Liver (tissue), 9 donors: Measurements from ENCODE around the gene SARM1. TPM values are rescaled to one million over a fixed set of nuclear protein-coding genes. Genes with fewer than 3 reads are reported as not detected.

Source experiments
- DNase-seq: peaks from one replicate; pipeline ENCODE4 v3.0.0-alpha.2; 2017; ENCODE audit warnings: low spot score
- H3K27ac ChIP-seq, 2 donors: one replicate each; pipeline ENCODE4 v1.7.0; 2013; ENCODE audit warnings: inconsistent platforms in 2 of 2, low read length in 2 of 2, control low read depth in 1 of 2, low read depth in 1 of 2, mild to moderate bottlenecking in 1 of 2
- H3K27me3 ChIP-seq, 4 donors: one replicate each; pipeline versions ENCODE4 v1.6.1 to v1.7.0; 2013; ENCODE audit warnings: low read length in 3 of 4, inconsistent platforms in 1 of 4, mild to moderate bottlenecking in 1 of 4, moderate library complexity in 1 of 4; ENCODE audit not compliant: control insufficient read depth in 4 of 4, insufficient read depth in 4 of 4
- H3K36me3 ChIP-seq, 4 donors: one replicate each; pipeline versions ENCODE4 v1.6.1 to v1.7.0; 2013; ENCODE audit warnings: low read length in 3 of 4, mild to moderate bottlenecking in 3 of 4, low read depth in 1 of 4, moderate library complexity in 1 of 4; ENCODE audit not compliant: control insufficient read depth in 4 of 4, insufficient read depth in 3 of 4
- H3K4me1 ChIP-seq, 4 donors: one replicate each; pipeline versions ENCODE4 v1.6.1 to v1.7.0; 2013; ENCODE audit warnings: low read length in 3 of 4, mild to moderate bottlenecking in 3 of 4, moderate library complexity in 1 of 4; ENCODE audit not compliant: control insufficient read depth in 4 of 4, insufficient read depth in 4 of 4
- H3K4me3 ChIP-seq, 3 donors: one replicate each; pipeline versions ENCODE4 v1.6.1 to v1.7.0; 2013; ENCODE audit warnings: low read length in 3 of 3, control low read depth in 1 of 3, low read depth in 1 of 3, mild to moderate bottlenecking in 1 of 3
- H3K9ac ChIP-seq, 2 donors: one replicate each; pipeline ENCODE4 v1.7.0; 2013; ENCODE audit warnings: low read length in 2 of 2, mild to moderate bottlenecking in 2 of 2, moderate library complexity in 2 of 2, control low read depth in 1 of 2, low read depth in 1 of 2
- H3K9me3 ChIP-seq, 4 donors: one replicate each; pipeline versions ENCODE4 v1.6.1 to v1.7.0; 2013; ENCODE audit warnings: low read length in 3 of 4; ENCODE audit not compliant: control insufficient read depth in 4 of 4
- EGR1 ChIP-seq, 2 donors: IDR thresholded peaks; 2 replicates each; pipeline ENCODE4 v1.6.1; 2016 to 2018; ENCODE audit warnings: antibody characterized with exemption in 2 of 2, low read depth in 2 of 2
- FOXA2 ChIP-seq: IDR thresholded peaks from 2 replicates; pipeline ENCODE4 v1.6.1; 2016; ENCODE audit warnings: antibody characterized with exemption
- GABPA ChIP-seq, 2 donors: IDR thresholded peaks in 1 of 2; conservative IDR thresholded peaks in 1 of 2; 2 replicates each; pipeline ENCODE4 v1.6.1; 2016; ENCODE audit warnings: antibody characterized with exemption in 2 of 2, mild to moderate bottlenecking in 1 of 2, moderate library complexity in 1 of 2
- HNF4A ChIP-seq, 2 donors: conservative IDR thresholded peaks; 2 replicates each; pipeline ENCODE4 v1.6.1; 2016; ENCODE audit warnings: antibody characterized with exemption in 2 of 2, mild to moderate bottlenecking in 2 of 2
- HNF4G ChIP-seq: IDR thresholded peaks from 2 replicates; pipeline ENCODE4 v1.6.1; 2016; ENCODE audit warnings: antibody characterized with exemption
- JUND ChIP-seq, 2 donors: IDR thresholded peaks; 2 replicates each; pipeline ENCODE4 v1.6.1; 2016; ENCODE audit warnings: antibody characterized with exemption in 2 of 2
- NR2F2 ChIP-seq: IDR thresholded peaks from 2 replicates; pipeline ENCODE4 v1.6.1; 2016; ENCODE audit warnings: antibody characterized with exemption
- RXRA ChIP-seq, 2 donors: IDR thresholded peaks; 2 replicates each; pipeline ENCODE4 v1.6.1; 2017 to 2018; ENCODE audit warnings: antibody characterized with exemption in 2 of 2, mild to moderate bottlenecking in 1 of 2
- YY1 ChIP-seq: IDR thresholded peaks from 2 replicates; pipeline ENCODE4 v1.6.1; 2016; ENCODE audit warnings: antibody characterized with exemption, mild to moderate bottlenecking
- WGBS: extraction: QIAGEN DNeasy Blood & Tissue Kit; methylation state at CpG from one replicate; pipeline ENCODE4 v1.1.7; 2013; 5-methylcytosine and 5-hydroxymethylcytosine counted together
- polyA plus RNA-seq, 2 donors: library from polyadenylated mRNA; stranded (reverse) in 1 of 2; unstranded in 1 of 2; fragments of 200-250 nt in 1 of 2; fragments of >200 nt in 1 of 2; fragmentation: Nextera tagmentation in 1 of 2; extraction: Ambion mirVana in 1 of 2; gene quantifications; one replicate each; pipeline versions ENCODE4 v1.2.1 to v1.2.3, GENCODE V29; 2013 to 2015
- total RNA-seq, 2 donors: library from RNA; depleted of rRNA; stranded (reverse); fragments of >200 nt; gene quantifications; one replicate each; pipeline ENCODE4 v1.2.3, GENCODE V29; 2014
- TF ChIP-seq, protein P1 (sequence below): fragments of 150-350 bp; IDR thresholded peaks from 2 replicates; pipeline ENCODE4 v1.5.1; 2017; ENCODE audit warnings: improper control_type of control experiment, low read depth, low read length; ENCODE audit not compliant: missing input control
- TF ChIP-seq, protein P2 (sequence below): IDR thresholded peaks from 2 replicates; pipeline ENCODE4 v1.6.1; 2016; ENCODE audit warnings: antibody characterized with exemption, mild to moderate bottlenecking
- TF ChIP-seq, protein P3 (sequence below): IDR thresholded peaks from 2 replicates; pipeline ENCODE4 v1.6.1; 2016; ENCODE audit warnings: antibody characterized with exemption
- donor health status: healthy.
- donor health status: healthy.
- donor health status: healthy.
- donor health status: healthy.
- donor health status: healthy.

The SARM1 gene
- total and polyA plus RNA-seq, 4 donors, result 2.4 to 5.4 (median 5.1) TPM

DNA sequence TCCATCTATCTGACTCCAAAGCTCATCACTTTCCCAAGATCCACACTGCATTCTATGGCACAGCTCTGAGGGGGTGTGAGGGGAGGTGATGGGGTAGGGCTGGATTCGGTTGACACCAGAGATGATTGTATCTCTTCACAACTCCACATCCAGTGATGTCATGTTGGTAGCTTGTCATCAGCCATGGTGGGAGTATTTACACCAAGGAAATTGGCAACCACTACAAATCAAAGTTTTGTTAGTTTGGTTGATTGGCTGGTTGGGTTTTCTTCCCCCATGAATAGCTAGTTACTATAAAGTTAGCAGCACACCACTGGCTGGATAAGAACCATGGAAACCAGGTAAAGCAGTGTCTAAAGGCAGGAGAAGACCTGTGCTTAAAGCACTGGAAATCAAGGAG is 19.5 kb downstream of the SARM1 start (continued):
- TF ChIP-seq, protein P1, sequence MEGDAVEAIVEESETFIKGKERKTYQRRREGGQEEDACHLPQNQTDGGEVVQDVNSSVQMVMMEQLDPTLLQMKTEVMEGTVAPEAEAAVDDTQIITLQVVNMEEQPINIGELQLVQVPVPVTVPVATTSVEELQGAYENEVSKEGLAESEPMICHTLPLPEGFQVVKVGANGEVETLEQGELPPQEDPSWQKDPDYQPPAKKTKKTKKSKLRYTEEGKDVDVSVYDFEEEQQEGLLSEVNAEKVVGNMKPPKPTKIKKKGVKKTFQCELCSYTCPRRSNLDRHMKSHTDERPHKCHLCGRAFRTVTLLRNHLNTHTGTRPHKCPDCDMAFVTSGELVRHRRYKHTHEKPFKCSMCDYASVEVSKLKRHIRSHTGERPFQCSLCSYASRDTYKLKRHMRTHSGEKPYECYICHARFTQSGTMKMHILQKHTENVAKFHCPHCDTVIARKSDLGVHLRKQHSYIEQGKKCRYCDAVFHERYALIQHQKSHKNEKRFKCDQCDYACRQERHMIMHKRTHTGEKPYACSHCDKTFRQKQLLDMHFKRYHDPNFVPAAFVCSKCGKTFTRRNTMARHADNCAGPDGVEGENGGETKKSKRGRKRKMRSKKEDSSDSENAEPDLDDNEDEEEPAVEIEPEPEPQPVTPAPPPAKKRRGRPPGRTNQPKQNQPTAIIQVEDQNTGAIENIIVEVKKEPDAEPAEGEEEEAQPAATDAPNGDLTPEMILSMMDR, result no peak
- TF ChIP-seq GABPA (IDR thresholded peaks at IDR 0.05 in 1 of 2, conservative IDR thresholded peaks at IDR 0.05 in 1 of 2), result no peak
- no peak for TF ChIP-seq NR2F2
- TF ChIP-seq HNF4A (conservative IDR thresholded peaks at IDR 0.05), result no peak
- TF ChIP-seq FOXA2, result no peak
- no peak for TF ChIP-seq HNF4G

DNA sequence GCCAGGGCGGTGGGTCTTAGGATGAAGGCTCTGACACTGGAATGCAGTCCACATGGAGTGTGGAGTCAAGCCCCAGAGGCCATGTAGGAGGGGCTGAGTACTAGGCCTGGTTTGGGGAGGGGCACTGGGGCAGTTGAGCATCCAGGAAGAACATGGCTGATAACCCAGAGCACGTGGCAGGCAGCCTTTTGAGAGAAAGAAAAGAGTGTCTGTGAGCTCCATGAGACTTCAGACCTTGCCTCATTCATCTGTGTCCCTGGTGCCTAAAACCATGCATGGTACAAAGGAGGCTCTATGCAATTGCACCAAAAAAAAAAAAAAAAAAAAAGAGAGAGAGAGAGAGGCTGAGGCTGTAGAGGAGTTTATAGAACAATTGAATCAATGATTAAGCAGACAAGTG is 19.9 kb downstream of the SARM1 start:
- no peak overlapping the region for H3K9ac ChIP-seq
- no peak for DNase-seq
- no peak overlapping the region for H3K4me3 ChIP-seq
- TF ChIP-seq YY1, result no peak
- no peaks in the 10 kb centered on the region for H3K4me1 ChIP-seq
- H3K27ac ChIP-seq, result no peak overlapping the region
- no peaks in the 10 kb centered on the region for H3K27me3 ChIP-seq
- H3K9me3 ChIP-seq, result no peaks in the 10 kb centered on the region
- H3K36me3 ChIP-seq, result peaks cover 2 to 19% (median 8%) of the 10 kb centered on the region in 4 donors
- WGBS, result 50% methylated on average over 2 of the region's 2 CpGs

DNA sequence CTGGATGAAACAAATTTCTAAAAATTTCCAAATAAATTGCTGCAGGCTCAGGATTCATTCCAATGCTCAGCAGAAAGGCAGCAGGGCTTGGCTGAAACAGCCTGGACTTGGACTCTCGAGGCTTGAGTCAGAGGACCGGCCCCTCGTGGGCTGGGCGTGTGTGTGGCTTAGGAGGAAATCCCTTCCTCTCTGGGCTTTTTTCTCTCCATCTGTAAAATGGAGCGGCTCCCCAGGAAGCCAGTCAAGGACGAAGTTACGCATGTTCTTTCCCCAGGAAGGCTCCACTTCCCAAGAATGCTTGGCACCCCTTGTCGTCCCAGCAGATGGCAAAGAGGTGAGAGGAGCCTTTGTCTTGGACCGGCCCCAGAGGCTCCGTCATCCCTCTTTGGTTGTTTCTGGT is 21.0 kb downstream of the SARM1 start:
- WGBS, result 85% methylated on average over 10 of the region's 10 CpGs
- DNase-seq, result no peak
- Histone ChIP-seq H3K9me3 (no peaks in the 10 kb centered on the region), H3K4me3 (no peak overlapping the region), H3K4me1 (peaks cover under 1 to 2% (median under 1%) of the 10 kb centered on the region in 4 donors), H3K27ac (no peak overlapping the region), H3K9ac (no peak overlapping the region), H3K36me3 (peaks cover 2 to 19% (median 11%) of the 10 kb centered on the region in 4 donors), H3K27me3 (no peaks in the 10 kb centered on the region)
- TF ChIP-seq, protein P2, sequence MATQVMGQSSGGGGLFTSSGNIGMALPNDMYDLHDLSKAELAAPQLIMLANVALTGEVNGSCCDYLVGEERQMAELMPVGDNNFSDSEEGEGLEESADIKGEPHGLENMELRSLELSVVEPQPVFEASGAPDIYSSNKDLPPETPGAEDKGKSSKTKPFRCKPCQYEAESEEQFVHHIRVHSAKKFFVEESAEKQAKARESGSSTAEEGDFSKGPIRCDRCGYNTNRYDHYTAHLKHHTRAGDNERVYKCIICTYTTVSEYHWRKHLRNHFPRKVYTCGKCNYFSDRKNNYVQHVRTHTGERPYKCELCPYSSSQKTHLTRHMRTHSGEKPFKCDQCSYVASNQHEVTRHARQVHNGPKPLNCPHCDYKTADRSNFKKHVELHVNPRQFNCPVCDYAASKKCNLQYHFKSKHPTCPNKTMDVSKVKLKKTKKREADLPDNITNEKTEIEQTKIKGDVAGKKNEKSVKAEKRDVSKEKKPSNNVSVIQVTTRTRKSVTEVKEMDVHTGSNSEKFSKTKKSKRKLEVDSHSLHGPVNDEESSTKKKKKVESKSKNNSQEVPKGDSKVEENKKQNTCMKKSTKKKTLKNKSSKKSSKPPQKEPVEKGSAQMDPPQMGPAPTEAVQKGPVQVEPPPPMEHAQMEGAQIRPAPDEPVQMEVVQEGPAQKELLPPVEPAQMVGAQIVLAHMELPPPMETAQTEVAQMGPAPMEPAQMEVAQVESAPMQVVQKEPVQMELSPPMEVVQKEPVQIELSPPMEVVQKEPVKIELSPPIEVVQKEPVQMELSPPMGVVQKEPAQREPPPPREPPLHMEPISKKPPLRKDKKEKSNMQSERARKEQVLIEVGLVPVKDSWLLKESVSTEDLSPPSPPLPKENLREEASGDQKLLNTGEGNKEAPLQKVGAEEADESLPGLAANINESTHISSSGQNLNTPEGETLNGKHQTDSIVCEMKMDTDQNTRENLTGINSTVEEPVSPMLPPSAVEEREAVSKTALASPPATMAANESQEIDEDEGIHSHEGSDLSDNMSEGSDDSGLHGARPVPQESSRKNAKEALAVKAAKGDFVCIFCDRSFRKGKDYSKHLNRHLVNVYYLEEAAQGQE, result no peak
- TF ChIP-seq GABPA (IDR thresholded peaks at IDR 0.05 in 1 of 2, conservative IDR thresholded peaks at IDR 0.05 in 1 of 2) (no peak), EGR1 (IDR thresholded peaks at IDR 0.05; ENCODE audit: low read depth in 2 of 2) (no peak), RXRA (IDR thresholded peaks at IDR 0.05) (no peak), HNF4G (no peak), JUND (IDR thresholded peaks at IDR 0.05) (no peak)
- TF ChIP-seq, protein P3, sequence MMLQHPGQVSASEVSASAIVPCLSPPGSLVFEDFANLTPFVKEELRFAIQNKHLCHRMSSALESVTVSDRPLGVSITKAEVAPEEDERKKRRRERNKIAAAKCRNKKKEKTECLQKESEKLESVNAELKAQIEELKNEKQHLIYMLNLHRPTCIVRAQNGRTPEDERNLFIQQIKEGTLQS, result no peak
